NCI-H1930 (cell line): Measurements from ENCODE around the gene TMEM120A.

Experiments
- DNase-seq, 2 experiments: peaks; one replicate each; lab custom pipeline; 2025; lab: John Stamatoyannopoulos, UW

TMEM120A gene

GRCh38 chr7:75957021-75957736 is 37.2 kb downstream of the TMEM120A start:
- no peak for DNase-seq

GRCh38 chr7:75955331-75955955 is 39.0 kb downstream of the TMEM120A start:
- no peak for DNase-seq

- no peak for DNase-seq
Observed at GRCh38 chr7:75953931-75954330, 40.5 kb downstream of the TMEM120A start.

- DNase-seq: no peak
Observed at GRCh38 chr7:75953431-75953830, 41.0 kb downstream of the TMEM120A start.

GRCh38 chr7:75951506-75951905 is 42.9 kb downstream of the TMEM120A start:
- DNase-seq: no peak

GRCh38 chr7:75950111-75950681 is 44.2 kb downstream of the TMEM120A start:
- no peak for DNase-seq

GRCh38 chr7:75948179-75948578 is 46.2 kb downstream of the TMEM120A start:
- DNase-seq: no peak

- DNase-seq: no peak
Observed at GRCh38 chr7:75946207-75946855, 48.1 kb downstream of the TMEM120A start.

GRCh38 chr7:75945297-75946168 is 48.9 kb downstream of the TMEM120A start:
- no peak for DNase-seq

- no peak for DNase-seq
Observed at GRCh38 chr7:75944507-75944906, 49.9 kb downstream of the TMEM120A start.

- no peak for DNase-seq
Observed at GRCh38 chr7:75943864-75944263, 50.5 kb downstream of the TMEM120A start.

GRCh38 chr7:75938921-75939320 is 55.5 kb downstream of the TMEM120A start:
- DNase-seq: no peak

GRCh38 chr7:75937958-75938786 is 56.2 kb downstream of the TMEM120A start:
- DNase-seq: peak in 1 of 2 experiments; percentile 60
